Neural cell (in vitro differentiated cells): Measurements from ENCODE around the gene DSCAML1.

Experiments used
- CTCF ChIP-seq: fragments of 450-650 bp; IDR thresholded peaks from 2 replicates; pipeline ENCODE4 v1.5.1; 2014; ENCODE audit warnings: antibody characterized with exemption, mild to moderate bottlenecking, moderate library complexity; ENCODE audit not compliant: poor library complexity, severe bottlenecking
- EP300 ChIP-seq: fragments of 450-650 bp; conservative IDR thresholded peaks from 2 replicates; pipeline ENCODE4 v1.6.1; 2014; ENCODE audit warnings: antibody characterized with exemption, mild to moderate bottlenecking, moderate library complexity; ENCODE audit not compliant: poor library complexity, severe bottlenecking
- EZH2 ChIP-seq: fragments of 200-600, 300-800 bp; shearing (Covaris generic), sonication (generic); IDR thresholded peaks from 2 replicates; pipeline ENCODE4 v1.6.1; 2014; ENCODE audit warnings: antibody characterized with exemption, low read length, borderline replicate concordance, mild to moderate bottlenecking; ENCODE audit not compliant: insufficient read depth, poor library complexity, severe bottlenecking
- MXI1 ChIP-seq: fragments of 450-650 bp; conservative IDR thresholded peaks from 2 replicates; pipeline ENCODE4 v1.6.1; 2014; ENCODE audit warnings: antibody characterized with exemption, mild to moderate bottlenecking; ENCODE audit not compliant: poor library complexity, severe bottlenecking
- POLR2AphosphoS5 ChIP-seq: IDR thresholded peaks from 2 replicates; pipeline ENCODE4 v1.6.1; 2012
- RAD21 ChIP-seq: fragments of 450-650 bp; conservative IDR thresholded peaks from 2 replicates; pipeline ENCODE4 v1.6.1; 2014; ENCODE audit warnings: antibody characterized with exemption, mild to moderate bottlenecking, moderate library complexity
- REST ChIP-seq: IDR thresholded peaks from 2 replicates; pipeline ENCODE4 v1.6.1; 2012; ENCODE audit warnings: borderline replicate concordance
- SMC3 ChIP-seq: fragments of 450-650 bp; conservative IDR thresholded peaks from 2 replicates; pipeline ENCODE4 v1.6.1; 2014; ENCODE audit warnings: antibody characterized with exemption, mild to moderate bottlenecking, moderate library complexity; ENCODE audit not compliant: poor library complexity
- TAF1 ChIP-seq: IDR thresholded peaks from 2 replicates; pipeline ENCODE4 v1.6.1; 2012; ENCODE audit warnings: low read depth

GRCh38 chr11:117535850-117536411 lies 261.1 kb downstream of the DSCAML1 start:
- peak; percentile 48 for TF ChIP-seq CTCF
- no peak for TF ChIP-seq EZH2
- TF ChIP-seq POLR2AphosphoS5, result peak; percentile 36
- TF ChIP-seq SMC3, result peak; percentile 33
- TF ChIP-seq TAF1, result no peak
- no peak for TF ChIP-seq REST
- peak; percentile 58 for TF ChIP-seq RAD21
- no peak for TF ChIP-seq MXI1
- no peak for TF ChIP-seq EP300
